H1 (cell line): Measurements from ENCODE around the gene RPL31. TPM values are rescaled to one million over a fixed set of nuclear protein-coding genes. Genes with fewer than 3 reads are reported as not detected.

Experiments
- CBX8 ChIP-seq: fragments of 300-800, 300-1000 bp; sonication (generic); IDR thresholded peaks from 2 replicates; pipeline ENCODE4 v1.7.1; 2016; ENCODE audit warnings: low read depth, low read length, borderline replicate concordance
- CHD1 ChIP-seq: IDR thresholded peaks from 2 replicates; pipeline ENCODE4 v1.6.1; 2012; ENCODE audit warnings: low read depth, low read length, improper control_type of control experiment
- PHF8 ChIP-seq: fragments of 200-600 bp; sonication (generic); conservative IDR thresholded peaks from 2 replicates; pipeline ENCODE4 v1.7.1; 2012; ENCODE audit warnings: low read depth, mild to moderate bottlenecking, inconsistent platforms, low read length, moderate library complexity
- POLR2AphosphoS5 ChIP-seq: IDR thresholded peaks from 2 replicates; pipeline ENCODE4 v1.6.1; 2011; ENCODE audit warnings: low read depth, low read length
- SAP30 ChIP-seq: fragments of 300-600 bp; sonication (generic); IDR thresholded peaks from 2 replicates; pipeline ENCODE4 v1.7.1; 2012; ENCODE audit warnings: low read length, moderate library complexity, mild to moderate bottlenecking, inconsistent platforms; ENCODE audit not compliant: insufficient read depth, insufficient replicate concordance
- SP4 ChIP-seq: IDR thresholded peaks from 2 replicates; pipeline ENCODE4 v1.6.1; 2012; ENCODE audit warnings: low read length, inconsistent platforms
- polyA plus RNA-seq, 7 experiments: library from polyadenylated mRNA; depleted of rRNA in 3 of 7; stranded (reverse) in 5 of 7; unstranded in 2 of 7; fragments of >200 nt in 5 of 7; fragments of 200-250 nt in 2 of 7; gene quantifications; 1 replicate in 5 of 7; 2 replicates in 1 of 7; 4 replicates in 1 of 7; pipeline versions ENCODE4 v1.2.1 to v1.2.3, GENCODE V29; 2011 to 2013; ENCODE audit warnings: missing spikeins in 2 of 7, mixed read lengths in 2 of 7
- total RNA-seq: library from RNA; stranded (reverse); fragmentation: NEBNext Ultra II Directional; extraction: Animal tissue kit (Norgen Biotek cat#: 25700); gene quantifications from 2 replicates; pipeline ENCODE4 v1.2.1, GENCODE V29; 2021

Gene RPL31
- total and polyA plus RNA-seq, 2 of the 8 experiments (the other 6 are each of a cell fraction or from before 2014, with no cell fraction given) = 1,463 to 1,722 TPM

DNA sequence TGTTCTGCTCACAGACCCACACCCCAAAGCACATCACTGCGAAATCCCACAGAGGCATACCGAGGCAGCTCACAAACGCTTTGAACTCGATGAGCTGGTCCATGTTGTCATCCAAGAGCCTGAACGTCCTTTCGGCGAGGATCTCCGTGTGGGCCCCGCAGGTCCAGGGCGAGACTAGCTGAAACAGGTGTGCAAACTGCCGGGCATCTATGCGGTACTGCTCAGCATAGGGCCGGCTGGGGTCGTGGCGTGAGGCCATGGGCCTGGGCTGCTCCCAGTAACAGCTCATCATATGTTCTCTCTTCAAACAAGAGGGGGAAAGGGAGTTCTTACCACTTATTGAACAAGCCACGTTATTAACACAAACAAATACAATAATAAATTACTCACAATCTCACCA, 20.1 kb downstream of the RPL31 start (continued):
- TF ChIP-seq POLR2AphosphoS5 = no peak
- no peak for TF ChIP-seq CBX8
- TF ChIP-seq PHF8 = no peak
- TF ChIP-seq SAP30 = no peak
- no peak for TF ChIP-seq SP4
- no peak for TF ChIP-seq CHD1
